Medulla oblongata (tissue), 1 donor: Measurements from ENCODE around the gene AUNIP.

Experiments
- DNase-seq: peaks from one replicate; pipeline ENCODE4 v3.0.0-alpha.2; 2015; ENCODE audit errors: extremely low spot score

Gene AUNIP

DNA sequence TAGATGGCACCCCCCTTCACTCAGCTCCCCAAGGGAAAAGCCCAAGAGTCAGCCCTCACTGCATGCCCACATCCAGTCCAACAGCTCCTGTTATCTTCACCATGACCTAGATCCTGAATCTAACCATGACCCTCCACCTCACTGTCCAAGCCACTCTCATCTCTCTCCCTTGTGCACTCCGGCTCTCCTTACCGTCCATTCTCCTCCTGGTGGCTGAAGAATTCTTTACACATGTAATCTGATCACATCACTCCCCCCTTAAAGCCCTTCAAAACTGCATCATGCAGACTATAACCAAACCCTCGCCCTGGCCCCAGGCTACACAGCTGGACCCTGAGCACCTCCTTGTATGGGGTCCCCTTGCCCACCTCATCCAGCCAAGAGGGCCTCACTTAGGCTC is 30.2 kb upstream of the AUNIP start:
- no peak for DNase-seq

DNA sequence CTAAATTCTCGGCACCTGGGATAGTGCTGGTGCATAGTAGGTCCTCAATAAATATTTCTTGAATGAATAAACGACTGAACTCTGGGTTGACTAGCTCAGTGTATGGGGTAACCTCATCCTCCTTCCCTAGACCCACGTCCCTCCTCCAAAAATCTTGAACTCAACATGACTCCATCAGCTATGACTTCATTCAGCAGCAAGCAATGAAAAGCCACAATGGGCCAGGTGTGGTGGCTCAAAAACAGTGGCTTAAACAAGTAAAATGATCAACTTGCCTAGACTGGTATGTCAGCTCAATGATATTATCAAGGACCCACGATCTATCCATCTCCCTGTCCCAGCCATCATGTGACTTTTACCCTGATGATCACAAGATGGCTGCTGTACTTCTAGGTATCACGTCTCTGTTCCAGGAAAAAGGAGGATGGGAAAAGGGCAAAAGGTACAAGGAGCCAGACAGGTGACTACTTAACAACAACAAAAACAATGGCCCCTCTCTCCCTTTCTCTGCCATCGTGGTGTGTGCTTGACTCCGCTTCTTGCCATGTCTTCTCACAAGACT is 29.2 kb upstream of the AUNIP start:
- DNase-seq = no peak

DNA sequence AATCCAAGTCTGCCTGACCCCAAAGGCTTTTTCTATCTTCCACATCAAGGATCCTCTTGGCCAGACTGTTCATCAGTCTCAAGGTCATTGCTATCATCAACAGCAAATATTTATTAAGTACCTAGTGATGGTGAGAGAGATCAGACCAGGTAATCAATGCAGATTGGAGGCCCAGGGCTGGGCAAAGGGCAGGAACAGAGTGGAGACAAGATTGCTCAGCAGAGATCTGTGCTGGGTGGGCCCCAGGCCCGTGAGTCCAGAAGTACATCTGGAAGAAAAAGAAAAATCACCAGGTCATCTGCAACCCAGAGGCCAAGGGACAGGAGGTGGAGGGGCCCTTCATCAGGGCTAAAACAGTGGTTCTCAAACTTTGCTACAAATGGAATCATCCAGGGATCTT is 26.3 kb upstream of the AUNIP start:
- DNase-seq = no peak

DNA sequence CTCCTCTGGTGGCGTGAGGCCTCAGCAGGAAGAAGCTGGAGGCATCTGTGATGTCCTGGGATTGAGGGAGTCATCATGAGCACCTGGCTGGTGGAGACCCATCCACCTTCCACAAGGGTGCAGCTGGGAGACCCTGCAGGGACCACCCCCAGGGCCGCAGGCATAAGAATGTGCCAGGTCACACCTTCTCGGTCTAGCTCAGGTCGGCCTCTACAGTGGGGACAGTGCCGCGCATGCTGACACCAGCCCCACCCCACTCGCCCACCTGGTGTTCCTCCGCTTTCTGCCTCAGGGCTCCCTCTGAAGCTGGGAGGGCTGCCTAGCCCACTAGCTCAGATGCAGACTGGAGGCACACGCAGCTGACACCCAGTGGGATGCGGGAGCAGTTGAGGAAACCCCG is 22.0 kb upstream of the AUNIP start:
- no peak for DNase-seq

DNA sequence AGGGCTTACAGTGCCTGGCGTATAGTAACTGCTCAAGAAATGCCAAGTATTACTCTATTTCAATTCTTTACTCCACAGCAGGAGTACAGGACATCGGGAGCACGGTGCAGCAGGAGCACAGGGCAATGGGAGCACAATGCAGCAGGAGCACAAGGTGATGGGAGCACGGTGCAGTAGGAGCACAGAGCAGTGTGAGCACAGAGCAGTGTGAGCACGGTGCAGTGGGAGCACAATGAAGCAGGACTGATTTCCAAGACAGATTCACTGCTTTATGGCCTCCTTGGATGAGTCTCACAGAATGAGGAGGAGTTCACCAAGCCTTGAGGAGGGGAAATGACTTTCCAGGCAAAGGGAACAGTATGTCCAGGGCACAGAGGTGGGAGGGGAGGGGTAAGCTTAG is 21.3 kb upstream of the AUNIP start:
- no peak for DNase-seq

DNA sequence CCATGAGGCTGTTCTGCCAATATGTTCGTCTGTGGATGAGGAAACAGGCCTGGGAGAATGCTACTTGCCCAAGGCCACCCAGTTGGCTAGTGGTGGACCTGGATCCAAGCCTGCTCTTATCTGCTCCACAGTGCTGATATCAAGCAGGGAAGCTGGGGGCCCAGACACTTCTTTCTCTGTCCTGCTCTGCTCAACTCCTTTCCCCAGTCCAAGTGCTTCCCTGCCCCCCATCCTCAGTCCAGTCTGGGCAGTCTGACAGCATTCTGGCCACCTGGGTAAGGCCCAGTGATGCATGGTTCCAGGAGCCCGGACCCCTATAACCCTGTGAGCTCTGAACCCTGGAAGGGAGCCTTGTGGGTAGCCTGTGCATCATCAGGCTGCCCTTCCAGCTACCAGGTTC is 20.4 kb upstream of the AUNIP start:
- no peak for DNase-seq

DNA sequence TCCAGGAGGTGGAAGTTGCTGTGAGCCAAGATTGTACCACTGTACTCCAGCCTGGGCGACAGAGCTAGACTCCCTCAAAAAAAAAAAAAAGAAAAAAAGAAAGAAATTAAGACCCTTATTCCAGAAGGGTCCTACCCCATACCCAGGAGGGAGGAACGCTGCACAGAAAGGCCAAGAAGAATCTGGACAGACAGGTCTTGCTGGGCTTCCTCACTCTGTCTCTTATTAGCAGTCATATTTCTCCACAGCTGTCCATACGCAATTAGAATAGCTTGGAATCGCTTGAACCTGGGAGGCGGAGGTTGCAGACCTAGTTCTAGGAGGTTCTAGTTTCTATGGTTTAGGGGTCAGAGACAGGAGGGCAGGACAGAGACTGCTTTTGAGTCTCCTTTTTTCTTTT is 19.4 kb upstream of the AUNIP start:
- no peak for DNase-seq

DNA sequence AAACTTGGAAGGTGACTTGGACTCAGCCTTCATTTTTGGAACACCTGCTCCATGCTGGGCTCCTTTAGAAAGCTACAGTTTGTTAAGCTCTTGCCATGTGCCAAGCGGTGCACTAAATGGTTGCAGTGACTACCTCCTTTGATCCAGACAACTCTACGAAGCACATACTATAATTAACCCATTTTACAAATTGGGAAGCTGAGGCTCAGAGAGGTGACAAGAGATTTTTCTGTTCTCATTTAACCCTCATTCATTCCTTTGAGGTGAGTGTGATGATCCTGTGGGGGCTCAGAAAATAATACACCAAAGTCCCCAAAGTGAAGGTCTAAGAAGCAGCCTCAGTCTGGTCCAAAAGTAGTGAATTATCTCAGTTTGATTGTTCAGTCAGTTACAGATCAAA is 17.9 kb upstream of the AUNIP start:
- DNase-seq = no peak

DNA sequence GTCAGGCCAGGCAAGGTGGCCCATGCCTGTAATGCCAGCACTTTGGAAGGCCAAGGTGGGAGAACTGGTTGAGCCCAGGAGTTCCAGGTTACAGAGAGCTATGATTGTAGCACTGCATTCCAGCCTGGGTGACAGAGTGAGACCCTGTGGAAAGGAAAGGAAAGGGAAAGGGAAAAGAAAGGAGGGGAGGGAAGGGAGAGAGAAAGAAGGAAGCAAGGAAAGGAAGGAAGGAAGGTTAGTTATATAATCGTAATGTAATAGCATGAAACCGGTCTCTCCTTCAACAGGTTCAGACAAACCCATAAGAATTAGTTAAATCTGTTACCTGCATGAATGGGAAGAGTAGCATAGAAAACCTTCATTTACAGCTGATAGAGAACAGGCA is 17.4 kb upstream of the AUNIP start:
- DNase-seq = no peak

DNA sequence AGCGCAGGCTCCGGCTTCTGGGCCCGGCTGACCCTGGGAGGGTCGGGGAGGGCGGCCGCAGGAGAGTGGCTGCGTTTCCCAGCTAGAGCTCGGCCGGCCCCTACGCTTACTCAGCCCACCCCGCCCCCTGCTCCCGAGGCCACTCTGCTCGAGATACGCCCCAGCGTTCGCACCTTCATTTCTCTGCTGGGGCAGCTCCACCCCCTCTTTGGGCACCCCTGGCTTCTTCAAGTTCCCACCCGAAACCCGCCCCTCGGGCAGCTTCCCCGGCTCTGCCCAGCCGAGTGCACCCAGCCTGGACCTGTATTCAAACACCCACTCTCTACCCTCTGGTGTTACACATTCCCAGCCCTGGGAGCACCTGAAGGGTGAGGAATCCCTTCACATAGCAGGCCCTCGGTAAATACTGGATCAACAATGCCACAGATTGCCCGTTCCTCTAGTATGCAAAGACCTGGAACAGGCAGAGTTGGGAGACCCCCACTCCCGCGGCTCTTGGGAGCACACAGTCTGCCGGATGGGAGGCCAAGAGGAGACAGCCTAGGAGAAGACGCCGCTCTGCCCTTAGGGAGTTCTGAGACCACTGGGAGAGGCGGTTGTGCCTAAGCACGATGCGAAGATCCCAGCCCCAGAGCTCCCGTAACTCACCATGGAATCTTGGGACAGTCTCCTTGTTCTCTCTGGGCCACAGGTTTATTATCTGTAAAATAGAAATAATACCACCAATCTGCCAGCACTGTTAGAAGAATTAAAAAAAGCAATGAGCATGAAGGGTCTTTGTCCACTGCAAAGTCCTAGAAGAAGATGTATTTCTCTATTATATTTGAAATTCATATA is 16.8 kb upstream of the AUNIP start:
- no peak for DNase-seq

DNA sequence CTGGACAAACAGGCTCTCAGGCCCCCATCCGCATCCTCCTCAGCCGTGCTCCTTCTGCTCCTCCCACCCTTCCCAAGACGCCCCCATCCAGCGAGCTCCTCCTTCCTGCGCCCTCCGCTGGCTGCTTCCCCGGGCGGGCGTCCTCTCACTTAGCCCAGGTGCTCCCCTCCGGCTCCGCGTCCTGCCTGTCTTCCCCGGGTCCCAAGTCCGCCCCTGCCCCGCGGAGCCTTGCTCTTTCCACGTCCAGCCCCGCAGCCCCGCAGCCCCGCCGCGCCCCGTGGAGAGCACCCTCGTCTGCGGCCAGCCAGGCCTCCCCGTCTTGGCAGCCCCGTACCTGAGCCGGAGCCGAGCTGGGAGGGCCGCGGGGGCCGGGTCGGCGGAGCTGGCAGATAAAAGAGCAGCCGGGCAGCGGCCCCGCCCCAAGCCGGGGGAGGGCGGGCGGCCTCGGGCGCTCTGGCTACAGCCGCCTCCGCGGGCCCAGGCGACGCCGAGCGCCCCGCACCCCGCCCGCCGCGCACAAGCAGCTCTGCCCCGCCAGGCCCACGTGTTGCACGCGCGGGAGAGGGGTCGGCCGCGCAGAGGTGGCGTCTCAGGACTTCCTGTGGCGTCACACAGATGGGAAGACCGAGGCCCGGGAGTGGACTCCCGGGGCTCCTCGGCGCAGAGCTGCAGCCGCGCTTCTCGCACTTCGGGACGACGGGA is 16.0 kb upstream of the AUNIP start, which contains the start of gene PAQR7:
PAQR7 (minus strand) TSS at position 555 of the 702 bp plus-strand sequence. CDS start 11,869 bp downstream, outside the sequence.
- DNase-seq = peak; percentile 84

DNA sequence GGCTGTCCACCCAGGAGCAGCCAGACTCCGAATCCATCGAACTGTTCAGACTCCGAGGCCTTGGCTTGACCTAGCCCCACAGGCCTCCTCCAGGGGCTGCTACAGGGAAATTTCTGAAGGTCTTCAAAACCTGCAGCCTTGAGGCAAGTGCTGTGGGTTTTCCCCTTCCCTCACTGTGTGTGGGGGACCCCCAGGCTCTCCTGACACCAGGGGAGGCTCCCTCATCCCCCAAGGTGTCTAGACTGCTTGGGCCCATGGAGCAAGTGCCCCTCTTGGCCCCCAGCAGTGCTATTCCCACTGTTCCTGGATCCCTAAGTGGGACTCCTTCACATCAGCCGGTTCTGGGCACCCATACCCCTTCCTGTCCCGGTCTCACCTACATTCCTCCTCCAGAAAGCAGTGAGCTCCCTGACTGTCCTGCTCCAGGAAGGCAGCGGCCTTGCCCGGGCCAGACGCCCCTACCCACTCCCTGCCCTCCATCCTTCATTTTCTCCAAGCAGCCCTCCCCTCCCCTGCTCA is 15.4 kb upstream of the AUNIP start:
- DNase-seq = no peak

DNA sequence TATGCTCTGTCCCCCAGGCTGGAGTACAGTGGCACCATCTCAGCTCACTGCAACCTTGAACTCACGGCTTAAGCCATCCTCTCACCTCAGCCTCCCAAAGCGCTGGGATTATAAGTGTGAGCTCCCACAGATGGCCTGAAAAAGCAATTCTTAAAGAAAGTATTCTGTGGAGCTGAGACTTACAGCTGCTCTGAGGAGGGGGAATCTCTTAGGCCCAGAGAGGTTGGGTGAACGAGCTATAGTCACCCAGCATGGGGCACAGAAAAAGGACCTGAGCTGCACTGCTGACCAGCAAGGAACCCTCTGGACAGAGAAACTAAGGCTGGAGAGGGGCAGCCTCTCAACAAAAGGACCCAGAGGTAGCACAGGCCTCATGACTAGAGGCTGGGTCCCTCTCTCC is 15.0 kb upstream of the AUNIP start:
- no peak for DNase-seq

DNA sequence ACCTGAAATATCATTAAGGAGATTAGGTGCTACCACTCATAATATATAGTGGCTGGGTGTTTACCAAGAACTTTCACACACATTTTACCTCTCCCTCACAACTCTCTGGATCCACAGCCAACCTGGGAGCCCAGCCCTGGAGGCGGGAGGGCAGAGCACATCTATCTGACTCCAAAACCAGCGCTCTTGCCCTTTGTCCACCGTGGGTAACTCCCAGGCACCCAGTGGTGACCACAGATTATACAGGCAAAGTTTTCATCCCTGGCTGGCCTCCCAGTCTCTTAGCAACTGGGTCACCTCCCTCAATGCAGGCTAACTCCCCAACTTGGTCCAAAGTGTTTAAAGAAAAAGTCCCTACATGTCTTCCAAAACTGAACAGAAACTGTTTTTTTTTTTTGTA is 13.9 kb upstream of the AUNIP start:
- peak; percentile 52 for DNase-seq

DNA sequence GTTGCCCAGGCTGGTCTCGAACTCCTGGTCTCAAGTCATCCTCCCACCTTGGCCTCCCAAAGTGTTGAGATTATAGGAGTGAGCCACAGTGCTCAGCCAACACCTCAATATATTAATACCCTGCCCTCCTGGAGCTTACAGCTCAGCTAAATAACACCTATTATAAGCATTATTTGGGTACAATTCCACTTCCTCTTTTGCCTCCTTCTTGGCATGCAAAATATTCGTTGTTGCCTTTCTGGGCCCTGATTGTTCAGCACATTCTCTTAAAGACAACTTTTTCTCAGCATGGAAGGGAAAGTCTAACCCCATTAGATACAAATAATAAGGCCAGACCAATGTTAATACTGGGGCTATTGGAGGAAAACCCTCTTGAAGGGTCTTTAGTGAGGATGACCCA is 13.5 kb upstream of the AUNIP start:
- DNase-seq = no peak

DNA sequence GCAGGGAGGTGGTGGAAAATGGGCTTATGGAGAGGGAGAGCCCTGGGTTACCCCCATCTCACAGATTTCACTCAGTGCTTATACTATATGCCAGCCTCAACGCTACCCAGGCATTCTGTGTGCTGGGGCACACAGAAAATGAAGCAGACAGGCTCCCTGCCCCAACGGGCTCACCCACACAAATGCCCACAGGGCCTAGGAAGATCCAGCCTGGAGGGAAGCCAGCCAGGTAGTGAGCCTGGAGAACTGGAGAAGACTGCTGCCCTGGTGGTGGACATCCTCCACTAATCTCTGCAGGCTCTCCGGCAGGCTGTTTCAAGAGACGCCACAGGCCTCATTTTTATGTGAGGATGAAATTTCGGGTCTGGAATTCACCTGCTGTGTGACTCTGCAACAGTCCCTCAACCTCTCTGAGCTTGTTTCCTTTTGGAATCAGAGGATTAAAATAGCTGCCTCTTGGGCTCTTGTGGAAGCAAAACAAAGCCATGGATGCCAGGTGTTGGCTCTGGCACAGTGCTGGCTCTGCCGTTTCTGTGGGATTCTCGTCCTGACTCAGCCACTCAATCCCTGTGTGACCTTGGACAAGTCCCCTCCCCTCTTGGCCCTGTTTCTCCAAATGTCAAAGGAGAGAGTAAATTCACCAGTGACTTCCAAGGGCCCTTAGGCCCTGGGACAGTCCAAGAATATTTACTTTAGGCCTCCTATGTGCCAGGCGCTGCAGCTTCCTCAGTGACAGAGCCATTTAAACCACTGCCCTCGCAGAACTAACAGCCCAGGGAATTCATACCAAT is 12.6 kb upstream of the AUNIP start:
- DNase-seq = no peak

DNA sequence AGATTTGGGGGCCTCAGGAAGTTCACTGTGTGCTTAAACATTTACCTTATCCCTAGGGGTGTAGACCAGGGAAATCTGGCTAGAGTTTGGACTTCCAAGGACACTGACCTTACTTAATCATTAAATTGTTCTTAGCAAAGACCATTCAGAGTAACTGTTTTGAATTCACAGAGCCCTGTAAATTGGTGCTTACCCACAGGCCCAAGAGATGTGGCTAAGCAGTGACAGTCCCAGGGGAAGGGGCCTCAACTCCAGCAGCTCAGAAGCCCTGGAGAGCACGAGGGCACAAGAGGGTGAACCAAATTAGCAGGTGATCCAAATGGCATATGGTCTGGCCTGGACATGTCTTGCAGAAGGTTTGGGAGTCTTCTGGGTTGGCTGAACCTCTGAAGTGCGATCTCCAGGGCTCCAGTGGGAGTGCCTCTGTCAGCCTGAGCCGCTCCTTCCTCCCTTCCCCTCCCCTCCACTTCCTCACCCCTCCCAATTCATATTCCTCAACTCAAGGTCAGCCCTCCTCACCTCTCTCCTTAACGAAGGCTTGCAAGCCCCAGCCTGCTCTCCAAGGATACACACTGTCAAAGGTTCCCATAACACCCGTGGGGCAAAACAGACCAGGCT is 11.9 kb upstream of the AUNIP start:
- no peak for DNase-seq

DNA sequence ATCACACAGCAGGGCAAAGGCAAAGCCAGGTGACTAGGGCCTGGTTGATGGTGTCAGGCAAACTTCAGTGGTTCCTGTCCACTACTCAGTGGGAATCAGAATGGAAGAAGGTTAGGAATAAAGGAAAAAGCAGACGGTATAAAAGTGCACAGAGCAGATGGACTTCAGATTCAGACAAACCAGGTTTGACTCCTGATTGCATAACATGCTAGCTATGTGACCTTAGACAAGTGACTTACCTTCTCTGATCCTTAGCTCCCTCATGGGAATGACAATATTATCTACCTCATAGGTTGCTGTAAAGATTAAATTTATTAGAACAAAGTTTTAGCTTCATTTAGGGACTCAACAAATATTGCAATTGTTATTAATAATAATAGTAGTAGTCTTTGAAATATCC is 11.4 kb upstream of the AUNIP start:
- DNase-seq = no peak

DNA sequence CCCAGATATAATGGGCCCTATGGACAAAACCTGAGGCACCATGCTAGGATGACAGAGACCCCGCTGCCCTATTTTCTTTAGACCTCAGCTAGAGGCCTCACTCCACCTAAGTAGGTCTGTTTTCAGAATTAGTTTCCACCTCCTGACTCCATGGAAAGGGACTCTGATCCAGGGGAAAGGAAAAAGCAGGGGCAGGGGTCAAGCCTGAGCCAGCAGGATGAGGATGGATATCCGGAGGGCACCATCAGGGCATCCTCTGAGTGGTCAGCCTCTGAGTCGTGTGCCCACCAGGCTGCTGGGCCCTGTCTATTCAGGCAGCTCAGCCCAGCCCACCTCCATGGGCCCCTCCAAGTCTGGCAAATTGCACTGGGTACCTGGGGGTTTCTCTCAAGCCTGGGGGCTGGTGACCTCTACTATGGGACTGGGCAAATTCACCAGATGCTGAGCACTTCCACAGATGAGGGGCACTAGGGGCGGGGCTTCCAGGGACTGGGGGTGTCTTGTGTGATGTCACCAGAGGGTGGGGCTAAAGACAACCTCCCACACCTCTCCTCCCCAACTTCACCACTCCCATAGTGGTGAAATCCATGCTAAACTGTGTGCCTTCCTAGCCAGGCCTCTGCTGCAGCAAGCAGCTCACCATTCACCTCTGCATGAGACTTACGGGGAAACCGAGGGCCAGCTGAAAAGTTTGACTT is 10.8 kb upstream of the AUNIP start:
- no peak for DNase-seq

DNA sequence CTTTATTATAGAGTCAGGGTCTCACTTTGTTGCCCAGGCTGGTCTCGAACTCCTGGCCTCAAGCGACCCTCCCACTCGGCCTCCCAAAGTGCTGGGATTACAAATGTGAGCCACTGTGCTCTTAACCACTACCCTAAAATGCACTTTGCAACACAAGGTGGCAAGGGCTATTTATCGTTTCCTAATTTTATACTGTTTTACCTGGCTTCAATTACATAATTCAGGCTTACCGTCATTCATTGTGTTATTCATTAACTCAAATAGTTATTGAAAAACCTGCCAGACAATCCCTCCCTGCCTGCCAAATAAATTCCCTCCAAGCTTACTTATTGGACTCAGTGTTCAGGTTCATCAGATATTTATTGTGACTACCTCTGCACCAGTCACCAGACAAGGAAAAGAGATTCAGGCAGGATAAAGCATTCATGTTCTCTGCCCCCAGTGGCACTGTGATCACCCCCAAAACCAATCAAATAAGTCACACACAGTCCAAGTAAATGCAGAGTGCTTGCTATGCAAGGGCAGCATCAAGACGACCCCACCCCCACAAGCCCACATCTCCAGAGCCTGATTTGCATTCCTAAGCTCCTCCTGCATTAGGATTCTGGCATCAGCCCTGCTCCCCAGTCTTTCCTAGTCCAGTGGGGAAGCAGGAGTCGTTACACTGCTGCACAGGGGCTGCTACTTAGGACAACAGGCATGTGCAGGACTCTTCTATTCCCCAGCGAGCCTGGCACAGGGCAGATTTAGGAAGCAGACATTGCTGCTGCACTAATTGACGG is 8.1 kb upstream of the AUNIP start:
- DNase-seq = no peak
